ENCODE results near the gene ADGRG6.

The ADGRG6 gene

DNA sequence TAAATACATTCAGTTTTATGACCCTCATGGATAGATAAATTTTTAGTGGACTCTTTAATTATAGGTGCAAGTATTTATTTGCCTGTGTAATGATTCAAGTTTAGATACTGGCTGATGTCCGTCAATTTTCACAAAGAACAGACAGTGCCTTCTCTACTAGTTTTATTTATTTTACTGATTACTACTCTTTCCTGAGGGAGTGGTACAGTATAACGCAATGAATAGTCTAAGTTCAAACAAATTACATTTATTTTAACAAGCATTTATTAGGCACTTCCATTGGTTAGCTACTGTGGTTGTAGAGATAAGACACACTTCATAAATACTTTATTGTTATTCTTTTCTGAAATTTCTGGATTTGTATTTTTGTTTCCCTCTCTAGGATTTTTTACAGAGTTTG, 74.3 kb downstream of the ADGRG6 start (continued):
- TF ChIP-seq, protein P1, sequence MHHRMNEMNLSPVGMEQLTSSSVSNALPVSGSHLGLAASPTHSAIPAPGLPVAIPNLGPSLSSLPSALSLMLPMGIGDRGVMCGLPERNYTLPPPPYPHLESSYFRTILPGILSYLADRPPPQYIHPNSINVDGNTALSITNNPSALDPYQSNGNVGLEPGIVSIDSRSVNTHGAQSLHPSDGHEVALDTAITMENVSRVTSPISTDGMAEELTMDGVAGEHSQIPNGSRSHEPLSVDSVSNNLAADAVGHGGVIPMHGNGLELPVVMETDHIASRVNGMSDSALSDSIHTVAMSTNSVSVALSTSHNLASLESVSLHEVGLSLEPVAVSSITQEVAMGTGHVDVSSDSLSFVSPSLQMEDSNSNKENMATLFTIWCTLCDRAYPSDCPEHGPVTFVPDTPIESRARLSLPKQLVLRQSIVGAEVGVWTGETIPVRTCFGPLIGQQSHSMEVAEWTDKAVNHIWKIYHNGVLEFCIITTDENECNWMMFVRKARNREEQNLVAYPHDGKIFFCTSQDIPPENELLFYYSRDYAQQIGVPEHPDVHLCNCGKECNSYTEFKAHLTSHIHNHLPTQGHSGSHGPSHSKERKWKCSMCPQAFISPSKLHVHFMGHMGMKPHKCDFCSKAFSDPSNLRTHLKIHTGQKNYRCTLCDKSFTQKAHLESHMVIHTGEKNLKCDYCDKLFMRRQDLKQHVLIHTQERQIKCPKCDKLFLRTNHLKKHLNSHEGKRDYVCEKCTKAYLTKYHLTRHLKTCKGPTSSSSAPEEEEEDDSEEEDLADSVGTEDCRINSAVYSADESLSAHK (tag by site-specific recombination; IDR thresholded peaks at IDR 0.05) = peak; percentile 63
- TF ChIP-seq ZNF777 (tag by site-specific recombination; IDR thresholded peaks at IDR 0.05; ENCODE audit: borderline replicate concordance) (no peak), ZSCAN30 (tag by site-specific recombination; IDR thresholded peaks at IDR 0.05) (peak; percentile 73; the same call in 1 of the 2 replicates), ZNF670 (tag by site-specific recombination; IDR thresholded peaks at IDR 0.05; ENCODE audit: low read depth) (no peak), ZNF664 (tag by site-specific recombination; IDR thresholded peaks at IDR 0.05) (peak; percentile 66), ZNF37A (tag by site-specific recombination; IDR thresholded peaks at IDR 0.05) (no peak), ZNF48 (tag by site-specific recombination; IDR thresholded peaks at IDR 0.05) (no peak), HOXC10 (CRISPR knock-in tag; IDR thresholded peaks at IDR 0.05) (no peak), ZNF2 (tag by site-specific recombination; IDR thresholded peaks at IDR 0.05) (no peak), ZNF776 (tag by site-specific recombination; IDR thresholded peaks at IDR 0.05; ENCODE audit: borderline replicate concordance) (no peak), ZNF521 (tag by site-specific recombination; IDR thresholded peaks at IDR 0.05) (no peak), SETDB1 (IDR thresholded peaks at IDR 0.05; ENCODE audit: insufficient read length, low read length) (no peak), ZNF174 (tag by site-specific recombination; IDR thresholded peaks at IDR 0.05) (no peak), BCL11A (tag by site-specific recombination; IDR thresholded peaks at IDR 0.05; ENCODE audit: low read depth) (no peak), ZFP3 (tag by site-specific recombination; IDR thresholded peaks at IDR 0.05; ENCODE audit: low read depth) (no peak), ZNF239 (tag by site-specific recombination; IDR thresholded peaks at IDR 0.05) (no peak), ZBTB21 (tag by site-specific recombination; IDR thresholded peaks at IDR 0.05) (no peak), ZNF76 (tag by site-specific recombination; IDR thresholded peaks at IDR 0.05; ENCODE audit: borderline replicate concordance, low read depth) (no peak), ZNF785 (tag by site-specific recombination; IDR thresholded peaks at IDR 0.05) (no peak), GLIS1 (tag by site-specific recombination; IDR thresholded peaks at IDR 0.05) (no peak), TCF7L2 (IDR thresholded peaks at IDR 0.05; ENCODE audit: borderline replicate concordance, low read depth, low read length) (peak; percentile 86), ZNF585B (tag by site-specific recombination; IDR thresholded peaks at IDR 0.05) (no peak)
- TF ChIP-seq, protein P2, sequence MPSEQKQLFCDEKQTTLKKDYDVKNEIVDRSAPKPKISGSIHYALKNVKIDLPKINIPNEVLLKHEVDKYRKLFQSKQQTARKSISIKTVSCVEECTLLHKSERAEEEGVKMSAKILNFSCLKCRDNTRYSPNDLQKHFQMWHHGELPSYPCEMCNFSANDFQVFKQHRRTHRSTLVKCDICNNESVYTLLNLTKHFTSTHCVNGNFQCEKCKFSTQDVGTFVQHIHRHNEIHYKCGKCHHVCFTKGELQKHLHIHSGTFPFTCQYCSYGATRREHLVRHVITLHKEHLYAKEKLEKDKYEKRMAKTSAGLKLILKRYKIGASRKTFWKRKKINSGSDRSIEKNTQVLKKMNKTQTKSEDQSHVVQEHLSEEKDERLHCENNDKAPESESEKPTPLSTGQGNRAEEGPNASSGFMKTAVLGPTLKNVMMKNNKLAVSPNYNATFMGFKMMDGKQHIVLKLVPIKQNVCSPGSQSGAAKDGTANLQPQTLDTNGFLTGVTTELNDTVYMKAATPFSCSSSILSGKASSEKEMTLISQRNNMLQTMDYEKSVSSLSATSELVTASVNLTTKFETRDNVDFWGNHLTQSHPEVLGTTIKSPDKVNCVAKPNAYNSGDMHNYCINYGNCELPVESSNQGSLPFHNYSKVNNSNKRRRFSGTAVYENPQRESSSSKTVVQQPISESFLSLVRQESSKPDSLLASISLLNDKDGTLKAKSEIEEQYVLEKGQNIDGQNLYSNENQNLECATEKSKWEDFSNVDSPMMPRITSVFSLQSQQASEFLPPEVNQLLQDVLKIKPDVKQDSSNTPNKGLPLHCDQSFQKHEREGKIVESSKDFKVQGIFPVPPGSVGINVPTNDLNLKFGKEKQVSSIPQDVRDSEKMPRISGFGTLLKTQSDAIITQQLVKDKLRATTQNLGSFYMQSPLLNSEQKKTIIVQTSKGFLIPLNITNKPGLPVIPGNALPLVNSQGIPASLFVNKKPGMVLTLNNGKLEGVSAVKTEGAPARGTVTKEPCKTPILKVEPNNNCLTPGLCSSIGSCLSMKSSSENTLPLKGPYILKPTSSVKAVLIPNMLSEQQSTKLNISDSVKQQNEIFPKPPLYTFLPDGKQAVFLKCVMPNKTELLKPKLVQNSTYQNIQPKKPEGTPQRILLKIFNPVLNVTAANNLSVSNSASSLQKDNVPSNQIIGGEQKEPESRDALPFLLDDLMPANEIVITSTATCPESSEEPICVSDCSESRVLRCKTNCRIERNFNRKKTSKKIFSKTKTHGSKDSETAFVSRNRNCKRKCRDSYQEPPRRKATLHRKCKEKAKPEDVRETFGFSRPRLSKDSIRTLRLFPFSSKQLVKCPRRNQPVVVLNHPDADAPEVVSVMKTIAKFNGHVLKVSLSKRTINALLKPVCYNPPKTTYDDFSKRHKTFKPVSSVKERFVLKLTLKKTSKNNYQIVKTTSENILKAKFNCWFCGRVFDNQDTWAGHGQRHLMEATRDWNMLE (tag by site-specific recombination; conservative IDR thresholded peaks at IDR 0.05; ENCODE audit: low read depth) = no peak
- TF ChIP-seq, protein P3, sequence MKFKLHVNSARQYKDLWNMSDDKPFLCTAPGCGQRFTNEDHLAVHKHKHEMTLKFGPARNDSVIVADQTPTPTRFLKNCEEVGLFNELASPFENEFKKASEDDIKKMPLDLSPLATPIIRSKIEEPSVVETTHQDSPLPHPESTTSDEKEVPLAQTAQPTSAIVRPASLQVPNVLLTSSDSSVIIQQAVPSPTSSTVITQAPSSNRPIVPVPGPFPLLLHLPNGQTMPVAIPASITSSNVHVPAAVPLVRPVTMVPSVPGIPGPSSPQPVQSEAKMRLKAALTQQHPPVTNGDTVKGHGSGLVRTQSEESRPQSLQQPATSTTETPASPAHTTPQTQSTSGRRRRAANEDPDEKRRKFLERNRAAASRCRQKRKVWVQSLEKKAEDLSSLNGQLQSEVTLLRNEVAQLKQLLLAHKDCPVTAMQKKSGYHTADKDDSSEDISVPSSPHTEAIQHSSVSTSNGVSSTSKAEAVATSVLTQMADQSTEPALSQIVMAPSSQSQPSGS (tag by site-specific recombination; IDR thresholded peaks at IDR 0.05; ENCODE audit: low read depth) = no peak; the same call in 1 of the 2 replicates
- TF ChIP-seq, protein P4, sequence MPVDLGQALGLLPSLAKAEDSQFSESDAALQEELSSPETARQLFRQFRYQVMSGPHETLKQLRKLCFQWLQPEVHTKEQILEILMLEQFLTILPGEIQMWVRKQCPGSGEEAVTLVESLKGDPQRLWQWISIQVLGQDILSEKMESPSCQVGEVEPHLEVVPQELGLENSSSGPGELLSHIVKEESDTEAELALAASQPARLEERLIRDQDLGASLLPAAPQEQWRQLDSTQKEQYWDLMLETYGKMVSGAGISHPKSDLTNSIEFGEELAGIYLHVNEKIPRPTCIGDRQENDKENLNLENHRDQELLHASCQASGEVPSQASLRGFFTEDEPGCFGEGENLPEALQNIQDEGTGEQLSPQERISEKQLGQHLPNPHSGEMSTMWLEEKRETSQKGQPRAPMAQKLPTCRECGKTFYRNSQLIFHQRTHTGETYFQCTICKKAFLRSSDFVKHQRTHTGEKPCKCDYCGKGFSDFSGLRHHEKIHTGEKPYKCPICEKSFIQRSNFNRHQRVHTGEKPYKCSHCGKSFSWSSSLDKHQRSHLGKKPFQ (tag by site-specific recombination; IDR thresholded peaks at IDR 0.05) = peak; percentile 62; the same call in 1 of the 2 replicates
- TF ChIP-seq, protein P5, sequence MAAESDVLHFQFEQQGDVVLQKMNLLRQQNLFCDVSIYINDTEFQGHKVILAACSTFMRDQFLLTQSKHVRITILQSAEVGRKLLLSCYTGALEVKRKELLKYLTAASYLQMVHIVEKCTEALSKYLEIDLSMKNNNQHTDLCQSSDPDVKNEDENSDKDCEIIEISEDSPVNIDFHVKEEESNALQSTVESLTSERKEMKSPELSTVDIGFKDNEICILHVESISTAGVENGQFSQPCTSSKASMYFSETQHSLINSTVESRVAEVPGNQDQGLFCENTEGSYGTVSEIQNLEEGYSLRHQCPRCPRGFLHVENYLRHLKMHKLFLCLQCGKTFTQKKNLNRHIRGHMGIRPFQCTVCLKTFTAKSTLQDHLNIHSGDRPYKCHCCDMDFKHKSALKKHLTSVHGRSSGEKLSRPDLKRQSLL (tag by site-specific recombination; IDR thresholded peaks at IDR 0.05) = peak; percentile 34; the same call in 1 of the 2 replicates
- TF ChIP-seq, protein P6, sequence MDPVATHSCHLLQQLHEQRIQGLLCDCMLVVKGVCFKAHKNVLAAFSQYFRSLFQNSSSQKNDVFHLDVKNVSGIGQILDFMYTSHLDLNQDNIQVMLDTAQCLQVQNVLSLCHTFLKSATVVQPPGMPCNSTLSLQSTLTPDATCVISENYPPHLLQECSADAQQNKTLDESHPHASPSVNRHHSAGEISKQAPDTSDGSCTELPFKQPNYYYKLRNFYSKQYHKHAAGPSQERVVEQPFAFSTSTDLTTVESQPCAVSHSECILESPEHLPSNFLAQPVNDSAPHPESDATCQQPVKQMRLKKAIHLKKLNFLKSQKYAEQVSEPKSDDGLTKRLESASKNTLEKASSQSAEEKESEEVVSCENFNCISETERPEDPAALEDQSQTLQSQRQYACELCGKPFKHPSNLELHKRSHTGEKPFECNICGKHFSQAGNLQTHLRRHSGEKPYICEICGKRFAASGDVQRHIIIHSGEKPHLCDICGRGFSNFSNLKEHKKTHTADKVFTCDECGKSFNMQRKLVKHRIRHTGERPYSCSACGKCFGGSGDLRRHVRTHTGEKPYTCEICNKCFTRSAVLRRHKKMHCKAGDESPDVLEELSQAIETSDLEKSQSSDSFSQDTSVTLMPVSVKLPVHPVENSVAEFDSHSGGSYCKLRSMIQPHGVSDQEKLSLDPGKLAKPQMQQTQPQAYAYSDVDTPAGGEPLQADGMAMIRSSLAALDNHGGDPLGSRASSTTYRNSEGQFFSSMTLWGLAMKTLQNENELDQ (tag by site-specific recombination; IDR thresholded peaks at IDR 0.05; ENCODE audit: low read depth) = no peak
